Stomach smooth muscle (tissue), 2 donors: ENCODE data around the gene URB1.
"Not testable (repeated sequence)": the region's sequence is repeated elsewhere in the genome, so short reads cannot be mapped to it uniquely, and the experiment has no call there.

Experiments used
- H3K27ac ChIP-seq: one replicate; pipeline ENCODE4 v1.7.0; 2013; ENCODE audit warnings: mild to moderate bottlenecking, low read length, inconsistent platforms
- H3K27me3 ChIP-seq, 2 donors: one replicate each; pipeline ENCODE4 v1.7.0; 2013; ENCODE audit warnings: low read length in 2 of 2; ENCODE audit not compliant: insufficient read depth in 2 of 2, control insufficient read depth in 1 of 2
- H3K36me3 ChIP-seq, 2 donors: one replicate each; pipeline ENCODE4 v1.7.0; 2013; ENCODE audit warnings: low read length in 2 of 2; ENCODE audit not compliant: control insufficient read depth in 2 of 2, insufficient read depth in 2 of 2
- H3K4me1 ChIP-seq: one replicate; pipeline ENCODE4 v1.7.0; 2013; ENCODE audit warnings: low read length; ENCODE audit not compliant: control insufficient read depth, insufficient read depth
- H3K4me3 ChIP-seq, 2 donors: one replicate each; pipeline ENCODE4 v1.7.0; 2013; ENCODE audit warnings: low read length in 2 of 2
- H3K9ac ChIP-seq, 2 donors: one replicate each; pipeline ENCODE4 v1.7.0; 2013; ENCODE audit warnings: low read length in 2 of 2, mild to moderate bottlenecking in 1 of 2
- H3K9me3 ChIP-seq, 2 donors: one replicate each; pipeline ENCODE4 v1.7.0; 2013; ENCODE audit warnings: low read length in 2 of 2; ENCODE audit not compliant: control insufficient read depth in 2 of 2
- donor health status: healthy.
- donor health status: Pancreatic carcinoma.

The URB1 gene

DNA sequence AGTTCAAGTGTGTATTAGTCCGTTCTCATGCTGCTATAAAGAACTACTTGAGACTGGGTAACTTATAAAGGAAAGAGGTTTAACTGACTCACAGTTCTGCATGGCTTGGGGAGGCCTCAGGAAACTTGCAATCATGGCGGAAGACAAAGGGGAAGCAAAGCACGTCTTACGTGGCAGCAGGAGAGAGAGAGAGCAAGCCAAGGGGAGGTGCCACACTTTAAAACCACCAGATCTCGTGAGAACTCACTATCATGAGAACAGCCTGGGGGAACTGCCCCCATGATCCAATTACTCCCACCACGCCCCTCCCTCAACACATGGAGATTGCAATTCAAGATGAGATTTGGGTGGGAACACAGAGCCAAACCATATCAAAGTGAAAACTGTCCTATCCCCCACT is 109.8 kb downstream of the URB1 start:
- H3K4me1 ChIP-seq = peaks cover 16% of the 10 kb centered on the region
- H3K4me3 ChIP-seq = no peak overlapping the region
- no peaks in the 10 kb centered on the region for H3K9me3 ChIP-seq
- H3K9ac ChIP-seq = no peak overlapping the region
- H3K27ac ChIP-seq = no peak overlapping the region
- H3K27me3 ChIP-seq = no peaks in the 10 kb centered on the region
- no peaks in the 10 kb centered on the region for H3K36me3 ChIP-seq

DNA sequence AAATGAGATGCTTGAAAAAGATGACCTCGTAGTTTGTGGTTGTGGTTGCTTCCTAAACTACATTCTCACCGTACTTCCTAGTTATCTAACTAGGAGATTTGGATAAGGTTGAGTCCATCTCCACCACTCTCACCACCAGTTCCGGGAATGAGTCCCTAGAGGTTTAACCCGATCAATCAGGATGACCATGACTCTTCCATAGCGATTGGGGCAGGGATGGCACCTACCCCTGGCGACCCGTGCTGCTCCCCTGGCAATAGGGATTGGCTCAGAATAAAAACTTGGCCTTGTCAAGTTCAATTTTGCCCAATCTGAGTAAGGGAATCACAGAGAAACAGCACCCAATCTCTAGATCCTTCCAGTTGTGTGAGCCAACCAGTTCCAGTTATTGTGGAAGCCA is 111.3 kb downstream of the URB1 start:
- H3K4me1 ChIP-seq = peaks cover 17% of the 10 kb centered on the region
- no peaks in the 10 kb centered on the region for H3K27me3 ChIP-seq
- H3K4me3 ChIP-seq = no peak overlapping the region
- H3K36me3 ChIP-seq = no peaks in the 10 kb centered on the region
- no peak overlapping the region for H3K9ac ChIP-seq
- no peak overlapping the region for H3K27ac ChIP-seq
- no peaks in the 10 kb centered on the region for H3K9me3 ChIP-seq

DNA sequence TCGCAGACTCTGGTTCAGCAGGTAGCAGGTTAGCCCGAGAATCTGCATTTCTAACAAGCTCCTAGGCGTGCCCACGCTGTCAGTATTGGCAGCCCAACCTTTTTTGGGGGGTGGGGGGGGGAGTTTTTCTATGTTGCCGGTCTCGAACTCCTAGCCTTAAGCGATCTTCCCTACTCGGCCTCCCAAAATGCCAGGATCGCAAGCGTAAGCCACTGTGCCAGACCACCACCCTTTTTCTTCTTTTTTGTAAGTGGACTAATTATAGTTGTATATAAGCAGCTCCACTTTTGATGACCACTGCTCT is 113.5 kb downstream of the URB1 start:
- peak overlapping the region; percentile 73 to 97 for H3K4me3 ChIP-seq
- peak overlapping the region; percentile 58 for H3K27ac ChIP-seq
- H3K9ac ChIP-seq = peak overlapping the region; percentile 69 to 93
- H3K36me3 ChIP-seq = peaks cover 0 to 2% of the 10 kb centered on the region in 2 donors
- H3K9me3 ChIP-seq = no peaks in the 10 kb centered on the region
- peaks cover 17% of the 10 kb centered on the region for H3K4me1 ChIP-seq
- H3K27me3 ChIP-seq = no peaks in the 10 kb centered on the region

DNA sequence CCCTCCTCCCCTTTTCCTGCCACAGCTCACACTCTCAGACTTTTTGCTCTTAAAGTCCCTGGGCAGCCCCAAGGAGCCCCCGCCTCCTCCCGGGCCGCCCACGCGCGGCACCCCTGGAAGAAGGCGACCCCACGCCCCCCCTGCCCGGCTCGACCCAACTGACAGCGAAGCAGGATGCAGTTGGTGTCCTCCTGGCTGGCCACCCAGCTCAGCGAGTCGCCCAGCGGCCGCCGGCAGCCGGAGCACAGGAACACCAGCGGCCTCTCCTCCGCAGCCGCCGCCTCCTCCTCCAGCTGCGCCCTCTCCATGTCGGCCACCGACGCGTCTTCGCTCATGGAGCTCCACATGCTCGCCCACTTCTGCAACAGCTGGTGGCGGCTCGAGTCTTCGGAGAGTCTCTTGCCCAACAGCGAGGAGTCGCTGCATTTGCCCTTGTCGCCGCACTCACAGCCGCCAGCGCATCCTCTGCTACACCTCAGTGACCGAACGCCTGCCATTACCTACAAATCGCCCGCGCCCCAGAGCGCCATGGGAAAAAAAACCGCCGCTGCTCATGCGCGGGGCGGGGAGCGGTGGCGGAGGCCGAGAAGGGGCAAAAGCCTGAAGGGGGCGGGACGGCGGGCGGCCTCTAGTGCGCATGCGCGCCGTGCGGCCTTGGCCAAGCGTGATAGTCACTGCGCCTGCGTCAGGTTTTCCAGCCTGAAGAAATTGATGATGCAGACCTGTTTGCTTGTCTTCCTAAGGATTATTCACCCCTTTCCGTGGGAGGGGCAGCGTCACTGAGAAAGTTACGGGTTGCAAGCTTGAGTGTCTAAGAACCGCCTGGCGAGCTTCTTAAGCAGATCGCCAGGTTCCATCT is 114.1 kb downstream of the URB1 start, which contains the start of gene MIS18A:
Gene MIS18A (minus strand): TSS at position 532 of the 859 bp plus-strand sequence. CDS start 35 bp downstream, at position 497.
- H3K27ac ChIP-seq = peak within 1 kb of the TSS; percentile 58
- H3K4me3 ChIP-seq = peak within 1 kb of the TSS; percentile 73 to 97
- peak within 1 kb of the TSS; percentile 69 to 93 for H3K9ac ChIP-seq
- no peaks in the 10 kb centered on the region for H3K27me3 ChIP-seq
- H3K36me3 ChIP-seq = peaks cover 0 to 4% of the 10 kb centered on the region in 2 donors
- no peaks in the 10 kb centered on the region for H3K9me3 ChIP-seq
- peaks cover 17% of the 10 kb centered on the region for H3K4me1 ChIP-seq

DNA sequence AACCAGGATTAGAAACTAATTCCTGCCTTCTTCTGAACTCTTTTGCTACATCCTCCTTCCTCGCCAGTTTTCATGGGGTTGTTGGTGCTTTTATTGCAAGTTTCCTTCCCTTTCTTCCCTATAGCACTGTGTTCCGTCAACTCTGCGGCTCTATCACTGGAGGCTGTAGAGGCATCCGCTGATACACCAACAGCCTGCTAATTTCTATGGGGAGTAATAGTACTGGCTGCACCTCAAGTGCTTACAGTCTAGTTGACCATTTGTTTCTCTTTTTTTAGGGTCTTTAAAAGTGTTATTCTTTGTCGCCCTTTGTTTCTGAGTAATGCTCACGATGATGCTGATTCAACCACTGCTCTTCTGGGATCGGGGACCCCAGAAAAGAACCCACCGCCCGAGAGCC is 114.7 kb downstream of the URB1 start:
- Histone ChIP-seq H3K9ac (peak overlapping the region; percentile 60 to 69), H3K4me3 (peak overlapping the region; percentile 73 to 97), H3K27ac (no peak overlapping the region), H3K9me3 (no peaks in the 10 kb centered on the region), H3K4me1 (peaks cover 17% of the 10 kb centered on the region), H3K27me3 (no peaks in the 10 kb centered on the region), H3K36me3 (peaks cover 0 to 5% of the 10 kb centered on the region in 2 donors)

DNA sequence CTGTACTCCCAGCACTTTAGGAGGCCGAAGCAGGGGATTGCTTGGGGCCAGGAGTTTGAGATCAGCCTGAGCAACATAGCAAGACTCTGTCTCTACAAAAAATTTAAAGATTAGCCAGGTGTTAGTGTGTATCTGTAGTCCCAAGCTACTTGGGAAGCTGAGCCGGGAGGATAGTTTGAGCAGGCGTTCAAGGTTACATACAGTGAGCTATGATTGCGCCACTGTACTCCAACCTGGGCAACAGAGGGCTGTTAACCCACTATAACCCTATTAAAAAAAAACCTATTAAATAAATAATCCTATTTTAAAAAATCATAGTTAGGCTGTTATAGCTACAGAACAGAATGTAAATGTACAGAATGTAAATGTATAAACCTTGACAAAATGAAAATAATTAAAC is 116.1 kb downstream of the URB1 start:
- Histone ChIP-seq H3K4me3 (no peak overlapping the region), H3K4me1 (peaks cover 17% of the 10 kb centered on the region), H3K27me3 (no peaks in the 10 kb centered on the region), H3K27ac (no peak overlapping the region), H3K9me3 (no peaks in the 10 kb centered on the region), H3K9ac (no peak overlapping the region), H3K36me3 (peaks cover 6 to 9% of the 10 kb centered on the region in 2 donors)

DNA sequence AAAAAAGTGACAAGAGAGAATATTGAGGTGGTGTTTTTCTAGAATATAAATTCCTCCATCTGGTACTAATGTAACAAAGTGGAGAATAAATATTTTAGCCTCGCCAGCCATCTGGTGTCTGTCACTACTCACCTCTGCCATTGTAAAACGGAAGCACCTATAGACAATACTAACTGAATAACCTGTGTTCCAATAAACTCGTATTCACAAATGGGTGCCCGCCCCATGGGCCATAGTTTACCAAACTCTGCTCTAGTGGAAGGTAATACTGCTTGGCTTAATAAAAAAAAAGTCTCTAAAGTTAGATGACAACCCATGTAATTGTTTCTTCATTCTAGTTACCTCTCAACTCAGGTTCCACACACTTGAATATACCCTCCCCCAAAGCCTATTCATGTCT is 122.1 kb downstream of the URB1 start:
- Histone ChIP-seq H3K4me3 (no peak overlapping the region), H3K4me1 (no peaks in the 10 kb centered on the region), H3K36me3 (peaks cover 14 to 17% of the 10 kb centered on the region in 2 donors), H3K9ac (no peak overlapping the region), H3K27me3 (no peaks in the 10 kb centered on the region), H3K27ac (no peak overlapping the region), H3K9me3 (no peaks in the 10 kb centered on the region)

DNA sequence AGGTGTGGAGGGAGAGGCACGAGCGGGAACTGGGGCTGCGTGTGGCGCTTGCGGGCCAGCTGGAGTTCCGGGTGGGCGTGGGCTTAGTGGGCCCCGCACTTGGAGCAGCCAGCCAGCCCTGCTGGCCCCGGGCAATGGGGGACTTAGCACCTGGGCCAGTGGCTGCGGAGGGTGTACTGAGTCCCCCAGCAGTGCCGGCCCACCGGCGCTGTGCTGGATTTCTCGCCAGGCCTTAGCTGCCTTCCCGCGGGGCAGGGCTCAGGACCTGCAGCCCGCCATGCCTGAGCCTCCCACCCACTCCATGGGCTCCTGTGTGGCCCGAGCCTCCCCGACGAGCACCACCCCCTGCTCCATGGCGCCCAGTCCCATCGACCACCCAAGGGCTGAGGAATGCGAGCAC is 127.5 kb downstream of the URB1 start:
- not testable (repeated sequence) for H3K4me3 ChIP-seq, H3K9ac ChIP-seq, H3K27me3 ChIP-seq, H3K4me1 ChIP-seq, H3K27ac ChIP-seq, H3K9me3 ChIP-seq
- peaks cover 5 to 12% of the 10 kb centered on the region in 2 donors for H3K36me3 ChIP-seq

DNA sequence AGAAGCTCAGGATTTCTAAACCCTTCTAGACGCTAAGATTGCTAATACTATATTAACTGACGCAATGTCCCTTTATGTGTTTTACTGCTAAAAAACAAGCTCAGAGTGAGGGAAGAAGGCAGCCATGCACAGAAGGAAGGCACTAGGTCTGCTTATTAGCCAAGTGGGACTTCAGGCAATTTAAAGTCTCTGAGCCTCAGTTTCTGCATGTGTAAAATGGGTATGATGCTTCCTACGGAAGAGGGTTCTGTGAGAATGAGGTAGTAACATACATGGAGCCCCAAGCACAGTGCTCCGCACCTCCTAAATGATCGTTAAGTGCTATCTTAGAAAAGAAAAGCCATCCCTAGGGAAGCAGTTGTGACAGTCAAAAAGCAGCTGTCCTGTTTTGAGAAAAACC is 130.9 kb downstream of the URB1 start:
- no peaks in the 10 kb centered on the region for H3K9me3 ChIP-seq
- H3K4me3 ChIP-seq = no peak overlapping the region
- H3K27me3 ChIP-seq = no peaks in the 10 kb centered on the region
- no peak overlapping the region for H3K27ac ChIP-seq
- peaks cover 7% of the 10 kb centered on the region for H3K4me1 ChIP-seq
- H3K36me3 ChIP-seq = peaks cover 1 to 3% of the 10 kb centered on the region in 2 donors
- no peak overlapping the region for H3K9ac ChIP-seq
